DOHH2 (cell line): ENCODE measurements around the gene KLK12.

Experiments used
- H3F3A ChIP-seq: fragments of 200-600 bp; sonication (generic), shearing (Covaris generic); 2 replicates; pipeline ENCODE4 v1.6.0; 2016; ENCODE audit warnings: antibody characterized with exemption, mild to moderate bottlenecking; ENCODE audit not compliant: control insufficient read depth, insufficient read depth
- H3K27ac ChIP-seq: fragments of 200-600 bp; sonication (generic); 2 replicates; pipeline ENCODE4 v1.5.1; 2014; ENCODE audit warnings: low read depth, mild to moderate bottlenecking, low read length, moderate library complexity
- H3K27me3 ChIP-seq: fragments of 200-600 bp; sonication (generic); 2 replicates; pipeline ENCODE4 v1.6.1; 2014; ENCODE audit warnings: mild to moderate bottlenecking, low read length, mixed read lengths; ENCODE audit not compliant: control insufficient read depth
- H3K36me3 ChIP-seq: fragments of 200-600 bp; sonication (generic); 2 replicates; pipeline ENCODE4 v1.6.1; 2014; ENCODE audit warnings: mild to moderate bottlenecking, low read length, moderate library complexity, mixed read lengths; ENCODE audit not compliant: control insufficient read depth
- H3K4me1 ChIP-seq: fragments of 200-600 bp; sonication (generic); 2 replicates; pipeline ENCODE4 v1.6.1; 2014; ENCODE audit warnings: mild to moderate bottlenecking, low read length, mixed read lengths; ENCODE audit not compliant: control insufficient read depth
- H3K4me2 ChIP-seq: fragments of 200-600 bp; sonication (generic); 2 replicates; pipeline ENCODE4 v1.6.0; 2014; ENCODE audit warnings: mild to moderate bottlenecking, low read length, moderate library complexity
- H3K4me3 ChIP-seq: fragments of 200-600 bp; sonication (generic); 2 replicates; pipeline ENCODE4 v1.5.1; 2014; ENCODE audit warnings: mild to moderate bottlenecking, low read length, mixed read lengths
- H3K79me2 ChIP-seq: fragments of 200-600 bp; sonication (generic); 2 replicates; pipeline ENCODE4 v1.6.1; 2014; ENCODE audit warnings: mild to moderate bottlenecking, low read length, mixed read lengths; ENCODE audit not compliant: control insufficient read depth
- H3K9me2 ChIP-seq: fragments of 200-600 bp; sonication (generic); replicated peaks from 2 replicates; pipeline ENCODE4 v1.6.1; 2014; ENCODE audit warnings: mild to moderate bottlenecking, low read length, mixed read lengths; ENCODE audit not compliant: control insufficient read depth
- H3K9me3 ChIP-seq: fragments of 200-600 bp; sonication (generic); 2 replicates; pipeline ENCODE4 v1.6.1; 2014; ENCODE audit warnings: antibody characterized with exemption, low read length, mixed read lengths; ENCODE audit not compliant: control insufficient read depth, insufficient read depth
- H4K20me1 ChIP-seq: fragments of 200-600 bp; sonication (generic); 2 replicates; pipeline ENCODE4 v1.6.0; 2014; ENCODE audit warnings: low read depth, mild to moderate bottlenecking, antibody characterized with exemption, low read length, moderate library complexity; ENCODE audit not compliant: control insufficient read depth, insufficient read depth
- EZH2phosphoT487 ChIP-seq: fragments of 200-600 bp; sonication (generic); IDR thresholded peaks from 2 replicates; pipeline ENCODE4 v1.6.1; 2017; ENCODE audit warnings: borderline replicate concordance, mild to moderate bottlenecking, antibody characterized with exemption, low read length, moderate library complexity, mixed read lengths
- TF ChIP-seq, protein P1 (sequence below): fragments of 200-600 bp; sonication (generic); IDR thresholded peaks from one replicate; pipeline ENCODE4 v1.5.1; 2014; ENCODE audit warnings: antibody characterized with exemption, mild to moderate bottlenecking, low read depth, low read length; ENCODE audit not compliant: poor library complexity, severe bottlenecking

The KLK12 gene

DNA sequence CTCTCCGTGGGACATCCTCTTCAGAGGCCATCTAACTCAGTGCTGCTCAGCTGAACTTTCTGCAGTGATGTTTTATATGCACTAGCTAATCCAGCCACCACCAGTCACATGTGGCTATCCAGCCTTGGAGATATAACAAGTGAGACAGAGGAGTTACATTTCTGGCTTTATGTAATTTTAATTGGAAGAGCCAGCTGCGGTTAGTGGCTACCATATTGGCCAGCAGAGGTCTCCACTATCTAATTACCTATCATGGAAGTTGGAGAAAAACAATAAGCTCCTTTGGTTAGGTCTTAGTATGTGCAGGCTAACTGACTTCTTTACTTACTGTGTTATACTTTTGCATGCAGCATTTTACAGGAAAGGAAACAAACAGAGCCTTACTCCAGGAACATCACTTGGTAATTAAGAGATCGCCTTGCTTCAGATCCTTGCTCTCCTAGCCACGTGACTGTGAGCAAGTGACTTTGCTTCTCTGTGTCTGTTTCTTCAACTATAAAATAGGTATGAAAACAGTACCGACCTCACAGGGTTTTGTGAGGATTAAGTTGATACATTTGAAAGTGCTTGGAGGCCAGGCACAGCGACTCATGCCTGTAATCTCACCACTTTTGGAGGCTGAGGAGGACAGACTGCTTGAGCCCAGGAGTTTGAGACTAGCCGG is 13.7 kb downstream of the KLK12 start:
- H3K27ac ChIP-seq = no peak overlapping the region
- H3K9me2 ChIP-seq = no peaks in the 10 kb centered on the region
- no peaks in the 10 kb centered on the region for H3K27me3 ChIP-seq
- TF ChIP-seq EZH2phosphoT487 = no peak
- TF ChIP-seq, protein P1, sequence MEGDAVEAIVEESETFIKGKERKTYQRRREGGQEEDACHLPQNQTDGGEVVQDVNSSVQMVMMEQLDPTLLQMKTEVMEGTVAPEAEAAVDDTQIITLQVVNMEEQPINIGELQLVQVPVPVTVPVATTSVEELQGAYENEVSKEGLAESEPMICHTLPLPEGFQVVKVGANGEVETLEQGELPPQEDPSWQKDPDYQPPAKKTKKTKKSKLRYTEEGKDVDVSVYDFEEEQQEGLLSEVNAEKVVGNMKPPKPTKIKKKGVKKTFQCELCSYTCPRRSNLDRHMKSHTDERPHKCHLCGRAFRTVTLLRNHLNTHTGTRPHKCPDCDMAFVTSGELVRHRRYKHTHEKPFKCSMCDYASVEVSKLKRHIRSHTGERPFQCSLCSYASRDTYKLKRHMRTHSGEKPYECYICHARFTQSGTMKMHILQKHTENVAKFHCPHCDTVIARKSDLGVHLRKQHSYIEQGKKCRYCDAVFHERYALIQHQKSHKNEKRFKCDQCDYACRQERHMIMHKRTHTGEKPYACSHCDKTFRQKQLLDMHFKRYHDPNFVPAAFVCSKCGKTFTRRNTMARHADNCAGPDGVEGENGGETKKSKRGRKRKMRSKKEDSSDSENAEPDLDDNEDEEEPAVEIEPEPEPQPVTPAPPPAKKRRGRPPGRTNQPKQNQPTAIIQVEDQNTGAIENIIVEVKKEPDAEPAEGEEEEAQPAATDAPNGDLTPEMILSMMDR = peak; percentile 73
- H3K4me1 ChIP-seq = no peaks in the 10 kb centered on the region
- no peaks in the 10 kb centered on the region for H3F3A ChIP-seq
- no peaks in the 10 kb centered on the region for H3K9me3 ChIP-seq
- H3K4me3 ChIP-seq = no peak overlapping the region
- H3K4me2 ChIP-seq = no peak overlapping the region
- no peaks in the 10 kb centered on the region for H4K20me1 ChIP-seq
- no peaks in the 10 kb centered on the region for H3K79me2 ChIP-seq
- no peaks in the 10 kb centered on the region for H3K36me3 ChIP-seq

DNA sequence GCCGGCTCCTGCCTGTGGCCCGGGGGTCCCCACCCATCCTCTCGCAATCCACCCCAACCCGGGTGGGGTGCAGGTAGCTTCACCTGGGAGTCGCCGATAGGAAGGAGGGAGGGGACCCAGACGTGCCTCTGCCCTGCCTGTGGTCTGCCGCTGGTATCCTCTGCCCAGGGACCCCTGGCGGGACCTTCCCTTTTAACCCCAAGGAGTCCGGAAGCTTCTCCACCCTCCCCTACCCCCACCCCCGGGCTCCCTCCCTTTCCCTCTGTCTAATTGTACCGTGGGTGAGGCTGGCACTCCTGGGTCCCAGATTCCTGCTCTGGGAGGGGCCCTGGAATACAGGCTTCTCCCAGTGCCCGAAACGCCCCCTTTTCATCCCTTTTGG is 15.3 kb downstream of the KLK12 start, which contains the start of gene KLK10:
KLK10 (minus strand) TSS at position 166 of the 382 bp plus-strand sequence. CDS start 579 bp downstream, outside the sequence.
- no peaks in the 10 kb centered on the region for H3K9me3 ChIP-seq
- no peak within 1 kb of the TSS for H3K4me2 ChIP-seq

DNA sequence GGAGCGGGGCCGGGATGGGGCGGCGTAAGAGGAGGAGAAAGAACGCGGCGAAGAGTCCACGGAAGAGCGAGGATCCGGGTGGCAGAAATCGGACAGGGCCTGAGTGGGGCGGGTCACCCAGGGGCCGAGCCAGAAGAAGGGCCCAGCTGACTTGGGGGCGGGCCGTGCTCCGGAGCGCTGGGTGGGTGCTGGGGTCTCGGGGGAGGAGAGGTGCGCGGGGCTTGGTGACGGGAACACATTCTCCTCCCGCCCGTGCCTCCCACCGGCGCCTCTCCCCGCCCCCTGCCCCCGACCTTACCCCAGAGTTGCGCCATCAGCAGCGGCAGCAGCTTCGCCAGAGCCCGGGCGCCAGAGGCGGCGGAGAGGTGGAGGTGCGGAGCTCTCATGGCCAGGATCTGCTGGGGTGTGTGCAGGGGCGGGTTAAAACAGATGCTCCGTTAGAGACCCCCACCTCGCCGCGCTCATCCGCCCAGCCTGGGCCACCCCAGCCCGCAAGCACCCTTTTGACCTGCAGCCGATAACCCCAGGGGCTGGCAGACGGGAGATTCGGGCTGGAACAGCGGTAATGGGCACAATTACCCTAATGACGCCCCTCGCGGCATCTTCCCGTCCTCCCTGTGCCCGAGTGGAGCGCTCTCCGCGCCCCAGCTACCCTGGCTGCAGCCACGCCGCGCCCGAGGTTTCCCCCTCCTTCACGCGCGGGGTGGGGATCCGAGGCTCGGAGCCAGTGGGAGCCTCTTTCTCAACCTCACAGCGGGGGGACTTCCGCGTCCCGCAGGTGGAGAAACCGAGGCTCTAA is 15.9 kb downstream of the KLK12 start:
- TF ChIP-seq, protein P1 = no peak
- TF ChIP-seq EZH2phosphoT487 = no peak
- no peak overlapping the region for H3K4me3 ChIP-seq
- no peaks in the 10 kb centered on the region for H3K9me3 ChIP-seq
- H3K27ac ChIP-seq = no peak overlapping the region
- H3K79me2 ChIP-seq = no peaks in the 10 kb centered on the region
- no peaks in the 10 kb centered on the region for H3F3A ChIP-seq
- H3K9me2 ChIP-seq = no peaks in the 10 kb centered on the region
- no peaks in the 10 kb centered on the region for H3K27me3 ChIP-seq
- H3K4me2 ChIP-seq = no peak overlapping the region
- no peaks in the 10 kb centered on the region for H3K36me3 ChIP-seq
- H4K20me1 ChIP-seq = no peaks in the 10 kb centered on the region
- no peaks in the 10 kb centered on the region for H3K4me1 ChIP-seq

More for the DNA sequence above, 15.3 kb downstream of the KLK12 start, which contains the start of gene KLK10:
- H3K27ac ChIP-seq = no peak within 1 kb of the TSS
- no peaks in the 10 kb centered on the region for H4K20me1 ChIP-seq
- no peaks in the 10 kb centered on the region for H3K9me2 ChIP-seq
- no peak within 1 kb of the TSS for H3K4me3 ChIP-seq
- H3K27me3 ChIP-seq = no peaks in the 10 kb centered on the region
- H3F3A ChIP-seq = no peaks in the 10 kb centered on the region
- TF ChIP-seq EZH2phosphoT487 = no peak
- TF ChIP-seq, protein P1 = no peak
- no peaks in the 10 kb centered on the region for H3K36me3 ChIP-seq
- no peaks in the 10 kb centered on the region for H3K79me2 ChIP-seq
- no peaks in the 10 kb centered on the region for H3K4me1 ChIP-seq
